ENCODE measurements around the gene ARHGAP26.

DNA sequence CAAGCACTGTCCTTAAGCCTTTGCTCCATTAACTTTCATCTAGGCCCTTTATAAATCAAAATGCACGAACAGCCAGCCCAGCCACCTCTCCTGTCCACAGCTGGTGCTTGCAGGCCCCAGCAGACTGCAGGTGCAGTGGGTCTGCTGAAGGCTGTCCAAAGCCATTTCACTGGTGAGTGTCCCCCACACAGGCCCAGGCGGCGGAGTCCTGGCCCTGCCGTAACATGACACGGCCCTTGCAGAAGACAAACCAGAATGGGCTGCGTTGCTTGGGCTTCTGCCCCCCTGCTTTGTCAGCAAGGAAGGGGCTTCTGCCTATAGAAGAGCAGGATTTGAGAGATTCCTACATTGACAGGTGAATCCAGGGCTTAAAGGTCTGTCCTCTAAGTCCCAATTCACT lies 444.7 kb downstream of the ARHGAP26 start:
- TF ChIP-seq CTCF (IDR thresholded peaks at IDR 0.05), result no peak
- no peak for TF ChIP-seq POLR2A (IDR thresholded peaks at IDR 0.05)
- no peak for TF ChIP-seq EP300 (IDR thresholded peaks at IDR 0.05; ENCODE audit: low read depth)
- no peak for TF ChIP-seq POLR2AphosphoS5 (IDR thresholded peaks at IDR 0.05)
